T-helper 22 cell (primary cell): Measurements from ENCODE around the gene DDX39A.
"Not testable (repeated sequence)": the region's sequence is repeated elsewhere in the genome, so short reads cannot be mapped to it uniquely, and the experiment has no call there.

Experiments used
- DNase-seq: peaks from one replicate; pipeline ENCODE4 v3.0.0-alpha.2; 2020; ENCODE audit warnings: low read depth

DDX39A gene

DNA sequence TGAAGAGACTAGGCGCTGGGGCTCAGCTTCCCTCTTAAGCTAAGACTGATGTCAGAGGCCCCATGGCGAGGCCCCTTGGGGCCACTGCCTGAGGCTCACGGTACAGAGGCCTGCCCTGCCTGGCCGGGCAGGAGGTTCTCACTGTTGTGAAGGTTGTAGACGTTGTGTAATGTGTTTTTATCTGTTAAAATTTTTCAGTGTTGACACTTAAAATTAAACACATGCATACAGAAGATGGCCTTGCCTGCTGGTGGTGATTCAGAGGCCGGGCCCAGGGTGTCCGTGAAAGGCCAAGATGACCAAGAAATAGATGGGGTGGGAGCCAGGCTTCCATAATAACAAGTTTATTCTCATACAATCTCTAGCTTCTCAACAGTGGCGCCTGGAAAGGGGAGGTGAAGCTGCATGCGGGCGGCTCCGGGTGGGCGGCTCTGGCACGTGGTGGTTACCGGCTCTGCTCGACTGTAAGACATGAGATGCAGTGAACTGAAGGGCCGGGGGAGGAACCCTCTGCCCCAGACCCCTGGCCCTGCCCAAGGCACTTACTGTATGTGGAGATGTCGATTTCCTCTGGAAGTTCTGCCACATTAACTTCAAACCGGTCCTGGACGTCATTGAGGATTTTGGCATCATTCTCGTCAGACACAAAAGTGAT is 10.5 kb downstream of the DDX39A start:
- DNase-seq, result no peak

DNA sequence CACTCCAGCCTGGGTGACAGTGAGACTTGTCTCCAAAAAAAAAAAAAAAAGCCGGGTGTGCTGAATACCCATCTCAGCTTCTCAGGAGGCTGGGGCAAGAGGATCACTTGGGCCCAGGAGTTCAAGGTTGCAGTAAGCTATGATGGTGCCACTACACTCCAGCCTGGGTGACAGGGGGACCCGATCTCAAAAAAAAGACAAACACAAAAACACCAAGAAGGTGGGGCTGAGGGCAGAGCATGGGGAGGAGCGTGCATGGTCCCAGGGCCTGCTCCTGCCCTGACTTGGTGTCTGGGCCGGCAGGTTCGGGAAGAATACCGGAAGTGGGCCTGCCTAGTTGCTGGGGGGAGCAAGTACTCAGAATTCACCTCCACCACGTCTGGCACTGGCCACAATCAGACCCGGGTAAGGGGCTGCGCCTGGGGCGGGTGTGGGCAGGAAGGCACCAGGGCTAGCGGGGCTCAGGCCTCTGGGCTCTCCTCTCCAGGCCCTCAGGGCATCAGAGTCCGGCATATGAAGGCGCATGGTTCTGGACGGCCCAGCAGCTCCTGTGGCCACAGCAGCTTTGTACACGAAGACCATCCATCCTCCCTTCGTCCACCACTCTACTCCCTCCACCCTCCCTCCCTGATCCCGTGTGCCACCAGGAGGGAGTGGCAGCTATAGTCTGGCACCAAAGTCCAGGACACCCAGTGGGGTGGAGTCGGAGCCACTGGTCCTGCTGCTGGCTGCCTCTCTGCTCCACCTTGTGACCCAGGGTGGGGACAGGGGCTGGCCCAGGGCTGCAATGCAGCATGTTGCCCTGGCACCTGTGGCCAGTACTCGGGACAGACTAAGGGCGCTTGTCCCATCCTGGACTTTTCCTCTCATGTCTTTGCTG is 11.3 kb downstream of the DDX39A start:
- DNase-seq, result no peak

DNA sequence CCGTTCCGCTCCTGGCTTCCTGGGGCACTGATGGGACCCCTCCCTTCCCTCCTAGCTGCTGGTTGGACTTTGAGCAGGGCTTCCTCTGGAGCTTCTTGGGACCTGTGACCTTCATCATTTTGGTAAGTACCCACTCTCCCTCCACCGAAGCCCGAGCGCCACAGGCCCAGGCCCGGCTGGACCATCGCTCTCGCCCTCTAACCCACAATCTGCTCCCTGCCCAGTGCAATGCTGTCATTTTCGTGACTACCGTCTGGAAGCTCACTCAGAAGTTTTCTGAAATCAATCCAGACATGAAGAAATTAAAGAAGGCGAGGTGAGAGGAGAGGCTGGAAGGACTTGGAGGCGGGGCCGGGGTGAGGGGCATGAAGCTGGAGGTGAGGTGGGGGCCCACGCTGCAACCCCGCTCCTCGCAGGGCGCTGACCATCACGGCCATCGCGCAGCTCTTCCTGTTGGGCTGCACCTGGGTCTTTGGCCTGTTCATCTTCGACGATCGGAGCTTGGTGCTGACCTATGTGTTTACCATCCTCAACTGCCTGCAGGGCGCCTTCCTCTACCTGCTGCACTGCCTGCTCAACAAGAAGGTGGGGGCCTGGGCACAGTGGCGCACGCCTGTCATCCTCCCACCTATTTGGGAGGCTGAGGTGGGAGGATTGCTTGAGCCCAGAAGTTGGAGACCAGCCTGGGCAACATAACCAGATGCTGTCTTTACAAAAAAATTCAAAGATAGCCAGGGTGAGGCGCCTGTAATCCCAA is 12.3 kb downstream of the DDX39A start:
- DNase-seq, result no peak

DNA sequence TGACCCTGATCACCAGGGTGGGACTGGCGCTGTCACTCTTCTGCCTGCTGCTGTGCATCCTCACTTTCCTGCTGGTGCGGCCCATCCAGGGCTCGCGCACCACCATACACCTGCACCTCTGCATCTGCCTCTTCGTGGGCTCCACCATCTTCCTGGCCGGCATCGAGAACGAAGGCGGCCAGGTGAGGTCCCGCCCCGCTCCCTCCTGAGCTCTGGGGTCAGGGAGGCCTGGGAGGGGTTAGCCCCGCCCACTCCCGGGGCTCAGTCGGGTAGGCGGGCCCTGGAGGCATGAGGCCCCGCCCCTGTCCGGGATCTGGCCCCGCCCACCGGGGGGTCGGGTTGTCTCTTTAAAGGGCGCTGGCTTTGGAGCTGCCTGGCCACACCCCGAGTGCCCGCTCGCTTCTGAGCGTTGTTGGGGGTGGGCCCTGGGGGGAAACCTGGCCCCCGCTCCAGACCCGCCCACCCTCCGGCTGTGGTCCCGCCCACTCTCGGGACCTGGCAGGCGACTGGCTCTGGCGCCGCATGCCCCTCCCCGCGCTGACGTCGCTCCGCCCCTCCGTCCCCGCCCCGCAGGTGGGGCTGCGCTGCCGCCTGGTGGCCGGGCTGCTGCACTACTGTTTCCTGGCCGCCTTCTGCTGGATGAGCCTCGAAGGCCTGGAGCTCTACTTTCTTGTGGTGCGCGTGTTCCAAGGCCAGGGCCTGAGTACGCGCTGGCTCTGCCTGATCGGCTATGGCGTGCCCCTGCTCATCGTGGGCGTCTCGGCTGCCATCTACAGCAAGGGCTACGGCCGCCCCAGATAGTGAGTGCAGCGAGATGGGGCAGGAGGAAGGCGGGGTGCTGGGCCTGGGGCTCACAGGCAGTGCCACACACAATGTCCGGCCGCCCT is 13.1 kb downstream of the DDX39A start:
- peak; percentile 77 for DNase-seq

DNA sequence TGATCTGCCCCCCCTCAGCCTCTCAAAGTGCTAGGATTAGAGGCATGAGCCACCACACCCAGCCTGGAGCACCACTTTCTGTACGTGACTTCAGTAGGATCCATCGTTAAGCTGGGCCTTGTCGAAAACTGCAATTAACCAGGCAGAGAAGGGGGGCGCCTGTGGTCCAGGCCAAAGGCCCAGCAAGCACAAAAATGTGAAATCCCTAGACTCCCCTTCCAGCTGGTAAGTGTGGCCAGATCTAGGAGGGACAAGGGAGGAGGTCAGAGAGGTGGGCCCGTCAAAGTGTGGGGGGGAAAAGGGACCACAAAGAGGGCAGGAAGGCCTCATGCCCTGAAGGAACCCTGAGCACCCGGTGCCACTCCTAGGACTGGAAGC is 13.8 kb downstream of the DDX39A start:
- DNase-seq, result no peak

DNA sequence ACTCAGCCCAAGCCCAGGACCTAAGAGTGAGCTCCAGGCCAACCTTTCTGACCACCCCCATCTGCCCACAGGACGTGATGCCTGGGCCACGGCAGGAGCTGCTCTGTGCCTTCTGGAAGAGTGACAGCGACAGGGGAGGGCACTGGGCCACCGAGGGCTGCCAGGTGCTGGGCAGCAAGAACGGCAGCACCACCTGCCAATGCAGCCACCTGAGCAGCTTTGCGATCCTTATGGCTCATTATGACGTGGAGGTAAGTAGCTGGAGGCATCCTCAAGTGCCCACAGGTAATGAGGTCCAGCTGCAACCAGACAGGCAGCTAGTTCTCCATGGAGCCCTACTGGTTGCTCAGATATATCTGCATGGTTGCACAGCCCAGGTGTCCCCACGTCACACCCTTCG is 14.8 kb downstream of the DDX39A start:
- no peak for DNase-seq

DNA sequence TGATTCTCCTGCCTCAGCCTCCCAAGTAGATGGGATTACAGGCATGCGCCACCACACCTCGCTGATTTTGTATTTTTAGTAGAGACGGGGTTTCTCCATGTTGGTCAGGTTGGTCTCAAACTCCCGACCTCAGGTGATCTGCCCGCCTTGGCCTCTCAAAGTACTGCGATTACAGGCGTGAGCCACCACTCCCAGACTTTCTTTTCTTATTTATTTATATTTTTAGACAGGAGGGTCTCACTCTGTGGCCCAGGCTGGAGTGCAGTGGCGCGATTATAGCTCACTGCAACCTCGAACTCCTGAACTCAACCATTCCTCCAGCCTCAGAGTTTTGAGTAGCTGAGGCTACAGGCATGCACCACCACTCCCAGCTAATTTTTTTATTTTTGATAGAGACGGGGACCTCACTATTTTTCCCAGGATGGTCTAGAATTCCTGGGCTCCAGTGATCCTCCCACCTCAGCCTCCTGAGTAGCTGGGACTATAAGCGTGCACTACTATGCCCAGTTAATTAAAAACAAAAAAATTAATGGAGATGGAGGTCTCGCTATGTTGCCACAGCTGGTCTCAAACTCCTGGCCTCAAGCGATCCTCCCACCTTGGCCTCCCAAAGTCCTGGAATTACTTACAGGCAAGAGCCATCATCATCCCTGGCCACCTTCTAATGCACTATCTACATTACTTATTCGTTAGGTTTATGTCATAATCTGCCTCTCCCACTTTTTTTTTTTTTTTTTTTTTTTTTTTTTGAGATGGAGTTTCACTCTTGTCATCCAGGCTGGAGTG is 15.8 kb downstream of the DDX39A start:
- DNase-seq, result not testable (repeated sequence)

DNA sequence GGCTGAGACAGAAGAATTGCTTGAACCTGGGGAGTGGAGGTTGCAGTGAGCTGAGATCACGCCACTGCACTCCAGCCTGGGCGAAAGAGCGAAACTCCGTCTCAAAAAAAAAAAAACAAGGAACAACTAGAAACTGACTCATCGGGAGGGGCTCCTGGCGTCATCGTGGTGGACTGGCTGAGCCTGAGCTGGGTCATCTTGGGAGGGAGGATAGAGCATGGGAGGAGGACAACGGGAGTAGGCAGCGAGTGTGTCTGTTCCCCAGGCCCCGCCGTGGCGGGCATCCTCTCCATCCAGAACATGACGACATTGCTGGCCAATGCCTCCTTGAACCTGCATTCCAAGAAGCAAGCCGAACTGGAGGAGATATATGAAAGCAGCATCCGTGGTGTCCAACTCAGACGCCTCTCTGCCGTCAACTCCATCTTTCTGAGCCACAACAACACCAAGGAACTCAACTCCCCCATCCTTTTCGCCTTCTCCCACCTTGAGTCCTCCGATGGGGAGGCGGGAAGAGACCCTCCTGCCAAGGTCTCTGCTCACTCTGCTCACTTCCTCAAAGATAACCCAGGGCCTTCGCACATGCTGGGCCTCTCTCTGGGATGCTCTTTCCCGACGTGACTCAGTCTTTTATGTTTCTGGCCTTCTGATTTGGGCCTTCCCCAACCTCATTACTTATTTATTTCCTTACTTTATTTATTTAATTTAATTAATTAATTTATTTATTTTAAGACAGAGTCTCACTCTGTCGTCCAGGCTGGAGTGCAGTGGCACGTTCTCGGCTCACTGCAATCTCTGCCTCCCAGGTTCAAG is 16.6 kb downstream of the DDX39A start:
- DNase-seq, result no peak

DNA sequence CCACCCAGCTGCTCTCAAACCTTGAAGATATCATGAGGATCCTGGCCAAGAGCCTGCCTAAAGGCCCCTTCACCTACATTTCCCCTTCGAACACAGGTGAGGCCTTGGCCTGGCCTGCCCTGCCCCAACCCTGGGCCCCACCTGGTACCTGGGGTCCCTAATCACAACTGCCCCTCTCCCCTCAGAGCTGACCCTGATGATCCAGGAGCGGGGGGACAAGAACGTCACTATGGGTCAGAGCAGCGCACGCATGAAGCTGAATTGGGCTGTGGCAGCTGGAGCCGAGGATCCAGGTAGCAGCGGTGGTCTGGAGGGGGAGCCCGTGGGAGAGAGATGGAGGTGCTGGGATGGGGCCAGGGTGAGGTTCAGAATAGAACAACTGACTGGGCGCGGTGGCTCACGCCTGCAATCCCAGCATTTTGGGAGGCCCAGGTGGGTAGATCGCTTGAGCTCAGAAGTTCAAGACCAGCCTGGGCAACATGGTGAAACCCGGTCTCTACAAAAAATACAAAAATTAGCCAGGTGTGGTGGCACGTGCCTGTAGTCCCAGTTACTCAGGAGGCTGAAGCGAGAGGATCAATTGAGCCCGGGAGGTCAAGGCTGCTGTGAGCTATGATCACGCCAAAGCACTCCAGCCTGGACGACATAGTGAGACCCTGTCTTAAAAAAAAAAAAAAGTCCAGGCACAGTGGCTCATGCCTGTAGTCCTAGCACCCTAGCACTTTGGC is 17.5 kb downstream of the DDX39A start:
- DNase-seq, result no peak

DNA sequence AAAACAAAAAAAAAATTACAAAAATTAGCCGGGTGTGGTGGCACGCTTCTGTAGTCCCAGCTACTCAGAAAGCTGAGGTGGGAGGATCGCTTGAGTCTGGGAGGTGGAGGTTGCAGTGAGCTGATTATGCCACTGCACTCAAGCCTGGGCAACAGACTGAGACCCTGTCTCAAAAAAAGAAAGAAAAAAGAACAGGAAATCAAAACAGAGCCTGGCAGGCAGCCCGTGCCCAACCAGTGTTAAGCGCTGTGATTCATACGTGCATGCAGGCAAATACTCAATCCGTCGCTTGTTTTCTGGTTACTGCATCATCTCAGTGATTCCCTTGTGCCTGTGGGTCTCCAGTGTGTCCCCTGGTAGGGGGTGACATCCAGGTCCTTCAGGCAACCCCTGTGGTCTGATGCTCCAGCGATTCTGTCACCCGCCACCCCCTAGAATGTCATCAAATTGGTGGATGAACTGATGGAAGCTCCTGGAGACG is 18.1 kb downstream of the DDX39A start:
- DNase-seq, result no peak

DNA sequence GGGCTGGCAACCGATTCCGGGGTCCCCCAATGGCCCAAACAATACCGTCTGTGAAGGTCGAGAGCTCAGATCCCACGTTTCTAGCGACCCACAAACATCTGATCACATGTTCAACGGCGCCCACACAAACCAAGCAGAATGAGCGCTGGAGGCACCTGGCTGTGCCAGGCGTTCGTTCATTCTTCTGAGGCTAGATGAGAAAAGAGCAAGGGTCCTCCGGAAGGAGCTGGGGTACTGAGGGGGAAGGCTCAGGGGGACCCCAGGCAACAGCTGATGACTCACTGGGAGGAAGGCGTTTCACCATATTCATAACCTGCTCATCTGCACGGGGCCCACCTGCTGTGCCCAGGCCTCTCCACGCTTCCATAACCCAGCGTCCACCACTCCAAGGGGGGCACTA is 22.0 kb downstream of the DDX39A start:
- not testable (repeated sequence) for DNase-seq

DNA sequence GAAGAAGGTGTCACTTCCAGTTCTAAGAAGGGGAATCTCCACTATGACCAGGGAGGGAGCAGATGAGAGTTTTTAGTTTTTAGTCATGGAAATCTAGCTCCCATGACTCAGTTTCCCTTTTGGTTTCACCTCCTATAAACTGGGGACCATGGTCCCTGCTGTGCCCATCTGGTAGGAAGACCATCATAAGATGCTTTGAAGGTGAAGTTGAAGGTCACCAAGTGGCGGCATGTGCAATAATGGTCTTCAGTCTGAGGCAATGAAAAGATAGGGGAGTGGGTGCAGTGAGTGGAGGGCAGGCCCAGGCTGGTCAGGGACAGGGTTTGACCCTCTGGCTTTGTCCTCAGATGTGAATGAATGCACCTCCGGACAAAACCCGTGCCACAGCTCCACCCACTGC is 22.4 kb downstream of the DDX39A start:
- not testable (repeated sequence) for DNase-seq

DNA sequence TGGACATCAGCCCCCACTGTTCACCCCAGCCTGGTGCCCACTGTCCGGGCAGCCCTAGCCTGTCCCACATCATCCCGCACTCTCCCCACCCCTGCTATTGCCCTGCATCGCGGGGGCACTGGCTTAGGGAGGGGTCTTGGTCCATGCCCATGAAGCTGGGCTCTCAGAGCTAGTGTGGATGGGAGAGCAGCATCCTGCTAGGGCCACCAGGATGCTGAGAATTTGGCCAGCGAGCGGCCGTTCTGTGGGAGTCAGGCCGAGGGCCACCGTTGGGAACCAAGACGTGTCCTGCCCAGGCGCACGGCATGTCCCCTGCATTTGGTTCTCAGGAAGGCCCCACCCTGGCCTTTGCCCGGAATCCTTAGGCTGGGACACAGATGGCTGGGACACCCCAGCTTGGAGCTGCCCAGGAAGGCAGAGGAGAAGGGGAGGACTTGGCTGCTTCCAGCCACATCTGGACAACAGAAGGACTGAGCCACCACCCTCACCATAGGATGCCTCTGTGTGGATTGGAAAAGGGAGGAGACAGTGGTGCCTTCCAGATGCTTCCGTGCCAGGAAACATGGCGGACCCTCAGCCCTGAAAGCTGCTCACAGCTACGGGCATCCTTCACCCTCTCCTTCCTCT is 23.3 kb downstream of the DDX39A start:
- no peak for DNase-seq

DNA sequence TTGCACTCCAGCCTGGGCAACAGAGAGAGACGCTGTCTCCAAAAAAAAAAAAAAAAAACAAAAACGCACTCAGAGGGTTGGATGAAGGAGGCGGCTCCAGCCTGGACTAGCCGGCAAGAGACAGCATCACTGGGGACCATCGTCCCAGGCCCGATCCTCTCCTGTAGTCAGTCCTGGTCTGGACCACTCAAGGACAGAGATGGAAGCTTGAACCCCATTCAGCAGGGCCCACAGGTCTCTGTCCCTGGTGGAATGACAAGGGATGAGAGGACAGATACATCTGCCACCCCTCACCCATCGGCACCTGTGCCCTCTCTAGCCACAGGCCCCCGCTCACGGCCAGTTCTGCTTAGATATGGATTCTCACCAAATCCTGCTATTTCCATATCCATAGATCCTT is 23.9 kb downstream of the DDX39A start:
- DNase-seq, result no peak

DNA sequence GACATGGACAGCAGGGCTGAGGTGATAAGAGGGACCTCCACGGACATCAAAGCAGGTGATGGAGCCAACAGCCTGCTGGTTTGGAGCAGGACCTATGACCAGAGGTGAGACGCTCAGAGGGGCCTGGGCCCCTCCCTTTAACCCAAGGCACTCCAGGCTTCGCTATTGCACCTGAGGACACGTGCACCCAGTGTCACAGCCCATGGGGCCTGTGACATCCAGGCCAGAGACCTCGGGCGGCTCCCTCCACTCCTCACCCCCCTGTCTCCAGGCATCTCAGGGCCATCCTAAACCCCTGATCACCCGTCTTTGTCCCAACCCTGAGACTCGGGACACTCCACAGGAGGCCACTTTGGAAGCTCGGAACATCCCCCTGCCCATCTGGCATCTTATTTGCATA is 25.0 kb downstream of the DDX39A start:
- DNase-seq, result no peak

DNA sequence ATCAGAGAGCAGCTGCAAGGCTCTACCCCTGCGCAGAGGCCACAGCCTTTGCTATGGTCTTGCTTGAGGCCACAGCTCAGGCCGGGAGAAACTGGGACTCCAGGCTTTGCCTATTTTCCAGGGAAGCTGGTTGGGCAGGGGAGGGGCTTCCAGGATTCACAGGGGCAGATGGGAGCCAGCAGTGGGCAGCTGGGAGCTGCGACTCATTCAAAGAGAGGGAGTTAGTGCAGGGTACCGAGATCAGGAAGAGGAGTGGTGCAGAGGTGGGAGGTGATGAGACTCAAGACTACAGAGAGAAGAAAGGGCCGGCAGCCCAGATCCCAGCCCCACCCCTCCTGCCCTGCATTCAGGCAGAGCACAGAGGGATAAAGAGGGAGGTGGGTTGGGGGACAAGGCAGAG is 25.8 kb downstream of the DDX39A start:
- DNase-seq, result no peak

DNA sequence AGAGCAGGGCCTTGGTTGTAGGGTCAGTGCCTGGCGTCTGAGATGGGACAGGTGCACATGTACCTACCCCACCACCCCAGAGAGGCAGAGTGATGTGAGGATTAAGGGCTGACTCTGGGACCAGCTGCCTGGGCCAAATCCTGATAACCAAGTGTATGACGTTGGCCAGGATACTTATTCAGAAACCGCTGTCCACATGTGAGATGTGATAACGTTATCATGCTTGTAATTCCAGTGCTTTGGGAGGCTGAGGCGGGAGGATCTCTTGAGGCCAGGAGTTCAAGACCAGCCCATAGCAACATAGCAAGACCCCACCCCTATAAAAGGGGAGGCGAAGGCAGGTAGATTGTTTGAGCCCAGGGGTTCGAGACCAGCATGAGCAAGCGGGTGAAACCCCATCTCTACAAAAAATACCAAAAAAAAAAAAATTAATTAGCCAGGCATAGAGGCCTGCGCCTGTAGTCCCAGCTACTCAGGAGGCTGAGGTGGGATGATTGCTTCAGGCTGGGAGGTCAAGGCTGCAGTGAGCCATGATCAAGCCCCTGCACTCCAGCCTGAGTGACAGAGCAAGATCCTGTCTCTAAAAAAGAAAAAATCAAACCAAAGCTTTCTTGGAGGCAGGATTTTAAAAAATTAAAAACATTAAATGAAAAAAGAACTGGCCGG is 27.9 kb downstream of the DDX39A start:
- DNase-seq, result no peak

DNA sequence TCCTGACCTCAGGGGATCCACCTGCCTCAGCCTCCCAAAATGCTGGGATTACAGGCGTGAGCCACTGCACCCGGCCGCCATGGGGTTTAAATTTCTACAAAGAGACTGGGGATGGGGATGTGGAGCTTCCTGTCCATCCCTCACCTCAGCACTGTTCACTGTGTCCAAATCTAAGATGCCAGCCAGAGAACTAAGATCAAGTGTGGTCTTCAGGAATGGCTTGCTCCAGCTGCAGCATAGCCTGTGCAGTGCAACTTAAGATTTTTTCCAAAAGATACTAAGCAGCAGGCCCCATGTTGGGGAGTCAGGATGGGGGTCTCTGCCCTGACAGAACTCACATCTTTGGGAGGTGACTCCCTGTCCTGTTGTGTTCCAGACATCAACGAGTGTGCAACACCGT is 28.6 kb downstream of the DDX39A start:
- no peak for DNase-seq
